NOMO-1 treated with dmso at 0.1 percent for 144 hours (cell line): ENCODE data around the gene HSD17B1.

Experiments used
- DNase-seq: peaks from one replicate; lab custom pipeline; 2025; ENCODE audit not compliant: unreplicated experiment; lab: John Stamatoyannopoulos, UW

The HSD17B1 gene

GRCh38 chr17:42603318-42603717 lies 50.6 kb downstream of the HSD17B1 start:
- no peak for DNase-seq
